HG03025 (cell line): Measurements from ENCODE around the gene IL4R.

ENCODE experiments used
- ATAC-seq: cut with Tn5 transposase; IDR thresholded peaks from one replicate; pipeline ENCODE4 v1.9.1; 2021; ENCODE audit warnings: mild to moderate bottlenecking, moderate library complexity; ENCODE audit not compliant: unreplicated experiment, low FRiP score

IL4R gene

GRCh38 chr16:27353853-27354252 lies 40.1 kb downstream of the IL4R start:
- ATAC-seq: no peak

DNA sequence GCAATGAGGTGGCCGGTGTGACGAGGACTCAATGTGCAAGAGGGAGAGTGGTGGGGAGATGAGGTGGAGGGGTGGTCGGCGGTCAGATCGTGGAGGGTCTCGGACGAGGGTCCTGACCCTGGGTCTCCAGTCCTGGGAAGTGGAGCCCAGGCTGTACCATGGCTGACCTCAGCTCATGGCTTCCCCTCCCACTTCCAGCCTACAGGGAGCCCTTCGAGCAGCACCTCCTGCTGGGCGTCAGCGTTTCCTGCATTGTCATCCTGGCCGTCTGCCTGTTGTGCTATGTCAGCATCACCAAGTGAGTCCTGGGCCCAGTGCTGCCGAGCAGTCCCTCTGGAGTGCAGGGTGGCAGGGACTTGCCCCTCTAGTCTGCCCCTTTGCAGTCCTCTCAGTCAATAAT lies 41.8 kb downstream of the IL4R start:
- no peak for ATAC-seq

DNA sequence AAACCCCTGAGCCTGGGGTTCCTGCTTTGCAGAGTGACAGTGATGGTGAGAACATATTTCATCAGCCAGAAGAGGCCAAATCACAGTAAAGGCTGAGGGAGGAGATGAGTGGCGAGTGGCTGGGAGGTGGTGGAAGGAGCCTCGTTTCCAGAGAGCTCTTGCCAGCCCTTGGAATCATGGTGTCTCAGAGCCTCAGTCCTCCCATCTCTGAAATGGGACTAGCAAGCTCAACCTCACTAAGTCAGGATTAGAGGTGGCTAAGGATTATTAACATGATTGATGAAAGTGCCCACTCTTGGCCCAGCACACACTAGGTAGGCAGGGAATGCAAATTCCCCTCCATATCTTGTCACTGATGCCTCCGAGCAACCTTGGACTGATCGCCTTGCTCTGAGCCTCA lies 43.0 kb downstream of the IL4R start:
- ATAC-seq: no peak

DNA sequence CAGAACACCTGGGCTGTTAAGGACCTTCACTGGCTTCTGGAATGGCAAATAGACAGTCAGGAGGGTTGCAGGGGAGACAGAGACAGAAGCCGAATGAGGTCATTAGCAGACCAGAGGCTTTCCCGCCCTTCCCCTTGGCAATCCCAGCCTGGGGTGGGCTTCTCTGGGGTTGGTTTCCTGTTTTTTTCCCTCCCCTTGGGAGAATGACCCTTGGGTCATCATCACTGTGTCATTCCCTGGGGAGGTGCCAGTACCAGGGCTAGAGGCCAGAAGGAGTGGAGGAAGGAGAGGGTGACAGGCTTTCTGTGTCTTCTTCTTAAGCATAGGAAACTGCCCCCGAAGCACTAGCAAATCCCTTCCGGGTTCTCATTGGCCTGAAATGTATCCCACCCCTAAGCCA lies 45.3 kb downstream of the IL4R start:
- ATAC-seq: no peak

DNA sequence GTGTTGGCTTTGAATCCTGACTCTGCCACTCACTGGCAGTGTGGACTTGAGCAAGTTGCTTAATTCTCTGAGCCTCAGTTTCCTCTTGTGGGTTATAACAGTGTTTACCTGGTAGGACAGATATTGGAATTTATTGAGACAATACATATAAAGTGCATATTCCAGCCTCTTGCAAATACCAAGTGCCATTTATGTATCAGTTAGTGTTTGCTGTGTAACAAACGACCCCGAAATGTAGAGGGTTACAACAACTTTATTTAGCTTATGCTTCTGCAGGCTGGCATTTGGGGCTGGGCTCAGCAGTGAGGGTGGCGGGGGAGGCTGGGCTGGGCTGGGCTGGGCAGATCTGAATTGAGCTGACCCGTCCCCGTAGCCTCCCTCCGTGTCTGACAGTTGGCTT lies 45.8 kb downstream of the IL4R start:
- no peak for ATAC-seq

- no peak for ATAC-seq
These were observed 48.2 kb downstream of the IL4R start for GRCh38 chr16:27361987-27362386.

DNA sequence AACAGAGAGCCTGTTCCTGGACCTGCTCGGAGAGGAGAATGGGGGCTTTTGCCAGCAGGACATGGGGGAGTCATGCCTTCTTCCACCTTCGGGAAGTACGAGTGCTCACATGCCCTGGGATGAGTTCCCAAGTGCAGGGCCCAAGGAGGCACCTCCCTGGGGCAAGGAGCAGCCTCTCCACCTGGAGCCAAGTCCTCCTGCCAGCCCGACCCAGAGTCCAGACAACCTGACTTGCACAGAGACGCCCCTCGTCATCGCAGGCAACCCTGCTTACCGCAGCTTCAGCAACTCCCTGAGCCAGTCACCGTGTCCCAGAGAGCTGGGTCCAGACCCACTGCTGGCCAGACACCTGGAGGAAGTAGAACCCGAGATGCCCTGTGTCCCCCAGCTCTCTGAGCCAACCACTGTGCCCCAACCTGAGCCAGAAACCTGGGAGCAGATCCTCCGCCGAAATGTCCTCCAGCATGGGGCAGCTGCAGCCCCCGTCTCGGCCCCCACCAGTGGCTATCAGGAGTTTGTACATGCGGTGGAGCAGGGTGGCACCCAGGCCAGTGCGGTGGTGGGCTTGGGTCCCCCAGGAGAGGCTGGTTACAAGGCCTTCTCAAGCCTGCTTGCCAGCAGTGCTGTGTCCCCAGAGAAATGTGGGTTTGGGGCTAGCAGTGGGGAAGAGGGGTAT lies 48.9 kb downstream of the IL4R start:
- ATAC-seq: no peak

DNA sequence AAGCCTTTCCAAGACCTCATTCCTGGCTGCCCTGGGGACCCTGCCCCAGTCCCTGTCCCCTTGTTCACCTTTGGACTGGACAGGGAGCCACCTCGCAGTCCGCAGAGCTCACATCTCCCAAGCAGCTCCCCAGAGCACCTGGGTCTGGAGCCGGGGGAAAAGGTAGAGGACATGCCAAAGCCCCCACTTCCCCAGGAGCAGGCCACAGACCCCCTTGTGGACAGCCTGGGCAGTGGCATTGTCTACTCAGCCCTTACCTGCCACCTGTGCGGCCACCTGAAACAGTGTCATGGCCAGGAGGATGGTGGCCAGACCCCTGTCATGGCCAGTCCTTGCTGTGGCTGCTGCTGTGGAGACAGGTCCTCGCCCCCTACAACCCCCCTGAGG lies 49.5 kb downstream of the IL4R start:
- no peak for ATAC-seq

GRCh38 chr16:27363797-27364196 lies 50.0 kb downstream of the IL4R start:
- no peak for ATAC-seq

DNA sequence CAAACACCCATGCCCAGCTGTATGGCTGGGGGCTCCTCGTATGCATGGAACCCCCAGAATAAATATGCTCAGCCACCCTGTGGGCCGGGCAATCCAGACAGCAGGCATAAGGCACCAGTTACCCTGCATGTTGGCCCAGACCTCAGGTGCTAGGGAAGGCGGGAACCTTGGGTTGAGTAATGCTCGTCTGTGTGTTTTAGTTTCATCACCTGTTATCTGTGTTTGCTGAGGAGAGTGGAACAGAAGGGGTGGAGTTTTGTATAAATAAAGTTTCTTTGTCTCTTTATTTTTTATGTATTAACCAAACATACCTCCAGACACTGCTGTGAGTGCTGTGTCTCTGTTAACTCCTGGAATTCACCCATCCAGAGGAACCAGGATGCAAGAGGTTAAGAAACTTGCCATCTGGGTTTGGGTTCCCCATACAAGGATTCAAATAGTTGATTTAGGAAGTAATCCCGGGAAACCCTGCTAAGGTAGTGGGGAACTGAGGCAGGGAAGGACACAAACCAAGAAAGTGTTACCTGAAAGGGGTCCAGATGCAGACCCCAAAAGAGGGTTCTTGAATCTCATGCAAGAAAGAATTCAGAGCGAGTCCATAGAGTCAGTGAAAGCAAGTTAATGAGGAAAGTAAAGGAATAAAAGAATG lies 50.8 kb downstream of the IL4R start:
- no peak for ATAC-seq

GRCh38 chr16:27365142-27366089 lies 51.6 kb downstream of the IL4R start:
- ATAC-seq: no peak

DNA sequence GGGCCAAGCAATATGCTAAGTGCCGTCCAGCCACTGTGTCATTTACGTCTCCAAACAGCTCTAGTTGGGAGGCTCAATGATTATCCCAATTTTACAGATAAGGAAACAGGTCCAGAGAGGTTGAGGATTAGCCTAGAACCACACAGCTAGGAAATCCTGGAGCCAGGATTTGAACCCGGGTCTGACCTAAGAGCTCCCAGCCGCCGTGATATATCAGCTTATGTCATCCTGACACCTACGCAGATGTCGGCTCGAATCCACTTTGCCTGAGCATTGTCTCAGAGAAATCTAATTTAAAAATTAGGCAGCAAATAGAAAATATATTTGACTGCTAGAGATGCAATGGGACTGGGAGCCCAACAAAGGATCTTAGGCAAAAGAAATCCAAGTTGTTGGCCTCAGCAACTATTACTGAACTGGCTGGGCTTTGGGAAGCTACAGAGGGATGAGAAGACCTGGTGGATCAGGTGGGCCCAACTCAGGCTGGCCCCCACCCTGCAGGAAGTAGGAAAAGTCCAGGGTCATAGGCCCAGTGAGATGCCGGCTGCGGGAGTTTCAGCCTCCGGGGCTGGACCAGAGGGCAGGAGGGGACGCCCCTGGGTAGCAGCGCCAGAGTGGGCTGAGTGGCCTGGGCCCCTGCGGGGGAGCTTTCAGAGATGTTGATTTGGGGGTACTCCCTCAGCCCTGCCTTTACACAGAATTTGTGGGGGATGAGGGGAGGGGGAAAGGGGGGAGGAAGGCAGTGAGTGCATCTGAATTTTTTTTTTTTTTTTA lies 53.1 kb downstream of the IL4R start:
- no peak for ATAC-seq

DNA sequence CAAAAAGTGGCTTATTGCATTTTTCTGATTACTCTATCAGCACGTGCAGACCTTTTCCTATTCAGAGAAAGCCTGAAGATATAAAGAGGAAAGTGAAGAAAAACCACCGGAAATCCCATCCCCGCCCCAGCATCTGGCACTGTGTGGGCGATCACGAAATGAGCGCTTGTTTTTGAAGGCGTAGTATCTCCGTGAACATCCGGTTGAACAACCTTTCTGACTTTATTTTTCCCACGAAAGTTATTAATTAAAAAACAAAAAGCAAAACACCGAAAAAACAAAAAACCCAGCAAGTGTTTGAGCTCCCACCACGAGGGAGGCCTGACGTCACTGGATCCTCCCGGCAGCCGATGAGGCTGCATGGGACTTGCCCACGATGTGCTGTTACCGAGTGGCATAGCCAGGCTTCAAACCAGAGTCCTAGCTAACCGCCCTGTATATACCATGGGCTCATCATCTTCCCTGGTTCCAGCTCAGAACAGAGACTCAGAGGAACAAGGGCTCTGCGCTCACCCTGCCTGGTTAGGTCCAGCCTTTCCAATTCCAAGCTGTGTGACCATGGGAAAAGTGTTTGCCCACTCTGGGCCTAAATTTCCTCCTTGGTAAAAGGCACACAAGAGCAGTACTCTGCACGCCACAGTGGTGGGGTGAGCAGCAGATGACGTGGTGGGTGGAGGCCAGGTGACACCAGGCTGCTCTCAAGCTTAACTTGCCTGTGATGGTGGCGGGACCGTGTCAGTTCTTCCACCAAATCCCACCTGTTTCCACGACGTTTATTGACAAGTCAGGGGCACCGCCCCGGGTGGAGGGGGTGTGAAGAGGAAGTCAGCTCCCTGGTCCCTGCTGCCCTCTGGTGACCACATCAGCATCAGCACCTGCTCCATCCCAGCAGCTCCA lies 53.9 kb downstream of the IL4R start:
- ATAC-seq: no peak

GRCh38 chr16:27368358-27368722 lies 54.6 kb downstream of the IL4R start:
- no peak for ATAC-seq

GRCh38 chr16:27369806-27370205 lies 56.0 kb downstream of the IL4R start:
- no peak for ATAC-seq

DNA sequence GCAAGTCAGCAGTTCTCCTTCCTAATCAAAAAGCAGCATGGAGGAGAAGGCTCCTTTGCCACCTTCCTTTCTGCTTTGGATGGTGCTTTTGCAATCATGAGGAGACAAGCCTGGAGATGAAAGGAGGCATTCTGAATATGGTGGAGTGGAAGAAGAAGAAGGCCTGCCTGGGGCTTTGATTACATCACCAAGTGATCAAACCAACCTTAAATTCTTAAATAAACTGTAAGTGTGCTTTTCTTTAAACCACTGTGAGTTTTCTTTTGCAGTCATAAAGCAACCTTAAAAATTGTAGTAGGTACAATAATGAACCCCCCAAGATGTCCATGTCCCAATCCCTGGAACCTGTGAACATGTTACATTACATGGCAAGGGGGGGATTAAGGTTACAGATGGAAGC lies 56.5 kb downstream of the IL4R start:
- no peak for ATAC-seq

DNA sequence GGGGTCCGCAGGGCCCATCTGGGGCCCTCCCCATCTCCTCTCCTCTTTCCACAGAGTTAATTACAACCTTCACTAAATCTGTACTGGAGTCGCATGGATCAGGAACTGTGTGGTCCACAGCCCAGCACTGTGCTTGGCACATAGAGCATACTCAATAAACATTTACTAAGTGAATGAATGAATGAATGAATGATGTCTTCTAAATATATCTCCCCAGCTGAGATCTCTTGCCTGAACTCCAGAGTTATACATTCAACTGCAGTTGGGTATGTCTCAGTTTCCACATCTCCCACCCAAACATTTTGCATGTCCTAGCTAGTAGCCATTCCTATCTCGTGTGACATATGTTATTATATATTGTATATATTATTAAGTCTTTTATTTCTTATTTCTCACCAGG lies 59.5 kb downstream of the IL4R start:
- ATAC-seq: no peak

DNA sequence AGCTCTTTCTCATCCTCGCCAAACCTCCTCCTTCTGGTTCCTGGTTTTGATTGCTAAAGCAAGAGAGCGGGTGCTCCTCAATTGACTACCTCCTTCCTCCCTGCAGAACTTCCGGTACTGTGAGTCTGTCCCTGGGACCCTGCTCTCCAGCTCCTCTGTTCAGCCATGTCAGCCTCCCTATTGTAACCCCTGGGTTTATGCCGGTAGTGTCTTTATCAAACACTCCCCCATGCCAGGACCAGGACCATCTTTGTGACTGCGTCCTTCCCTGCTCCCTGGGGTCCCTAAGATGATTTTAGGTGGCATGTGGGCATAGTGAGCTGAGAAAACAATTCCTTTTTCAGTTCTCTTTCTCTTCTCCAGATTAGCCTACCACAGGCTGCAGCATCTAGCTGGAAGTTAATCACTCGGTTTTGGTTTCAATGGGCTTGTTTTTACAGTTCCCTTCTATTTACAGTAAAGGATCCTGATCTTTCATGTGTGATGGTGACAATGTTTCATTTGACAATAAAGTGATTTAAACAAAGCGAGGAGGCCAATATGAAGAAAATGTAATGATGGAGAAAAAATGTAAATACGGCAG lies 60.5 kb downstream of the IL4R start:
- no peak for ATAC-seq

DNA sequence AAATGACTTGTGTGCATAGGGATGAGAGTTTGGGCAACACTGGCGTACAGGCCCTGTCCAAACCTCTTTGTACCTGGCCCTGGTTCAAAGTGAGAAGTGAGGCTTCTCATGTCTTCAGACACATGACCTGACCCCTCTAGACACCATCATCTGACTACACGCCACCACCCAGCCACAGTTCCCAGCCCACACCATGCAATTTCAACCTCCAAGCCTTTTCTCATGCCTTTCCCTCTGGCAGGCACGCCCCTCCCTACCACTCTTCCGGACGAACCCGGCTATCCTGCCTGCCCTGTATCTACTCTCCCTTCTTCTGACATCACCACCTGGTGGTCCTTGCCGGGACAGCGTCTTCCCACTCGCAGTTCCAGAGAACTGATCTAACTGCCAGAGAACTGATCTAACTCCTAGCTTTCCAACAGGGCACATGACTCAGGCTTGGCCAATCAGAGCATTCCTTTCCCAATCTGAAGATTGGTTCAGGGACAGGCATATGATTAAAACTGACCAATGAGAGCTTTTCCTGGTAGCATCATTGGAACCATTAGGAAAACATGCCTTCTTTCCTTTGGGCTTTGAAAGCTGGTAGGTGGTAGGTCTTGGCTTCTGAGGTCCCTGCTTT lies 61.1 kb downstream of the IL4R start:
- ATAC-seq: no peak
